HEK293 (cell line): Measurements from ENCODE around the gene HARS1.

Source experiments
- TF ChIP-seq, protein P1 (sequence below): fragments of 450-650 bp; formaldehyde crosslinking; IDR thresholded peaks from 2 replicates; pipeline ENCODE4; 2016; ENCODE audit warnings: missing biosample characterization, missing genetic modification characterization
- TF ChIP-seq, protein P2 (sequence below): fragments of 450-650 bp; formaldehyde crosslinking; IDR thresholded peaks from 2 replicates; pipeline ENCODE4 v1.5.1; 2016; ENCODE audit warnings: missing biosample characterization, missing genetic modification characterization
- TF ChIP-seq, protein P3 (sequence below): fragments of 450-650 bp; formaldehyde crosslinking; conservative IDR thresholded peaks from 2 replicates; pipeline ENCODE4 v1.5.1; 2016; ENCODE audit warnings: low read depth, missing biosample characterization, missing genetic modification characterization

DNA sequence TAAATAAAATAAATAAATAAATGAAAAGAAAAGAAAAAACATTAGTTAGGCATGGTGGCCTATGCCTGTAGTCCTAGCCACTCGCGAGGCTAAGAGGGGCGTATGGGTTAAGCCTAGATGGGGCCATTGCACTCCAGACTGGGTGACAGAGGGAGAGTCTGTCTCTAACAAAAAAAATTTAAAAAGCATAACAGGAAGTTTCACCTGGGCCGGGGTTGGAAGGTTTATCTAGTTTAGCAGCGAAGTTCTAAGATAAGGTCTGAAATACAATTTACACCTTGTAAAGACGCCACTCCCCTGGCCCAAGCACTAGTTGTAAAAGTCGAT, 27.1 kb upstream of the HARS1 start:
- TF ChIP-seq, protein P1, sequence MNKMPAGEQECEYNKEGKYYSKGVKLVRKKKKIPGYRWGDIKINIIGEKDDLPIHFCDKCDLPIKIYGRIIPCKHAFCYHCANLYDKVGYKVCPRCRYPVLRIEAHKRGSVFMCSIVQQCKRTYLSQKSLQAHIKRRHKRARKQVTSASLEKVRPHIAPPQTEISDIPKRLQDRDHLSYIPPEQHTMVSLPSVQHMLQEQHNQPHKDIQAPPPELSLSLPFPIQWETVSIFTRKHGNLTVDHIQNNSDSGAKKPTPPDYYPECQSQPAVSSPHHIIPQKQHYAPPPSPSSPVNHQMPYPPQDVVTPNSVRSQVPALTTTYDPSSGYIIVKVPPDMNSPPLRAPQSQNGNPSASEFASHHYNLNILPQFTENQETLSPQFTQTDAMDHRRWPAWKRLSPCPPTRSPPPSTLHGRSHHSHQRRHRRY (tag by site-specific recombination): no peak
- TF ChIP-seq, protein P2, sequence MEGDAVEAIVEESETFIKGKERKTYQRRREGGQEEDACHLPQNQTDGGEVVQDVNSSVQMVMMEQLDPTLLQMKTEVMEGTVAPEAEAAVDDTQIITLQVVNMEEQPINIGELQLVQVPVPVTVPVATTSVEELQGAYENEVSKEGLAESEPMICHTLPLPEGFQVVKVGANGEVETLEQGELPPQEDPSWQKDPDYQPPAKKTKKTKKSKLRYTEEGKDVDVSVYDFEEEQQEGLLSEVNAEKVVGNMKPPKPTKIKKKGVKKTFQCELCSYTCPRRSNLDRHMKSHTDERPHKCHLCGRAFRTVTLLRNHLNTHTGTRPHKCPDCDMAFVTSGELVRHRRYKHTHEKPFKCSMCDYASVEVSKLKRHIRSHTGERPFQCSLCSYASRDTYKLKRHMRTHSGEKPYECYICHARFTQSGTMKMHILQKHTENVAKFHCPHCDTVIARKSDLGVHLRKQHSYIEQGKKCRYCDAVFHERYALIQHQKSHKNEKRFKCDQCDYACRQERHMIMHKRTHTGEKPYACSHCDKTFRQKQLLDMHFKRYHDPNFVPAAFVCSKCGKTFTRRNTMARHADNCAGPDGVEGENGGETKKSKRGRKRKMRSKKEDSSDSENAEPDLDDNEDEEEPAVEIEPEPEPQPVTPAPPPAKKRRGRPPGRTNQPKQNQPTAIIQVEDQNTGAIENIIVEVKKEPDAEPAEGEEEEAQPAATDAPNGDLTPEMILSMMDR (tag by site-specific recombination): no peak
- TF ChIP-seq, protein P3, sequence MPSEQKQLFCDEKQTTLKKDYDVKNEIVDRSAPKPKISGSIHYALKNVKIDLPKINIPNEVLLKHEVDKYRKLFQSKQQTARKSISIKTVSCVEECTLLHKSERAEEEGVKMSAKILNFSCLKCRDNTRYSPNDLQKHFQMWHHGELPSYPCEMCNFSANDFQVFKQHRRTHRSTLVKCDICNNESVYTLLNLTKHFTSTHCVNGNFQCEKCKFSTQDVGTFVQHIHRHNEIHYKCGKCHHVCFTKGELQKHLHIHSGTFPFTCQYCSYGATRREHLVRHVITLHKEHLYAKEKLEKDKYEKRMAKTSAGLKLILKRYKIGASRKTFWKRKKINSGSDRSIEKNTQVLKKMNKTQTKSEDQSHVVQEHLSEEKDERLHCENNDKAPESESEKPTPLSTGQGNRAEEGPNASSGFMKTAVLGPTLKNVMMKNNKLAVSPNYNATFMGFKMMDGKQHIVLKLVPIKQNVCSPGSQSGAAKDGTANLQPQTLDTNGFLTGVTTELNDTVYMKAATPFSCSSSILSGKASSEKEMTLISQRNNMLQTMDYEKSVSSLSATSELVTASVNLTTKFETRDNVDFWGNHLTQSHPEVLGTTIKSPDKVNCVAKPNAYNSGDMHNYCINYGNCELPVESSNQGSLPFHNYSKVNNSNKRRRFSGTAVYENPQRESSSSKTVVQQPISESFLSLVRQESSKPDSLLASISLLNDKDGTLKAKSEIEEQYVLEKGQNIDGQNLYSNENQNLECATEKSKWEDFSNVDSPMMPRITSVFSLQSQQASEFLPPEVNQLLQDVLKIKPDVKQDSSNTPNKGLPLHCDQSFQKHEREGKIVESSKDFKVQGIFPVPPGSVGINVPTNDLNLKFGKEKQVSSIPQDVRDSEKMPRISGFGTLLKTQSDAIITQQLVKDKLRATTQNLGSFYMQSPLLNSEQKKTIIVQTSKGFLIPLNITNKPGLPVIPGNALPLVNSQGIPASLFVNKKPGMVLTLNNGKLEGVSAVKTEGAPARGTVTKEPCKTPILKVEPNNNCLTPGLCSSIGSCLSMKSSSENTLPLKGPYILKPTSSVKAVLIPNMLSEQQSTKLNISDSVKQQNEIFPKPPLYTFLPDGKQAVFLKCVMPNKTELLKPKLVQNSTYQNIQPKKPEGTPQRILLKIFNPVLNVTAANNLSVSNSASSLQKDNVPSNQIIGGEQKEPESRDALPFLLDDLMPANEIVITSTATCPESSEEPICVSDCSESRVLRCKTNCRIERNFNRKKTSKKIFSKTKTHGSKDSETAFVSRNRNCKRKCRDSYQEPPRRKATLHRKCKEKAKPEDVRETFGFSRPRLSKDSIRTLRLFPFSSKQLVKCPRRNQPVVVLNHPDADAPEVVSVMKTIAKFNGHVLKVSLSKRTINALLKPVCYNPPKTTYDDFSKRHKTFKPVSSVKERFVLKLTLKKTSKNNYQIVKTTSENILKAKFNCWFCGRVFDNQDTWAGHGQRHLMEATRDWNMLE (tag by site-specific recombination): no peak
